ENCODE measurements around the gene ASCL2.

ASCL2 gene

DNA sequence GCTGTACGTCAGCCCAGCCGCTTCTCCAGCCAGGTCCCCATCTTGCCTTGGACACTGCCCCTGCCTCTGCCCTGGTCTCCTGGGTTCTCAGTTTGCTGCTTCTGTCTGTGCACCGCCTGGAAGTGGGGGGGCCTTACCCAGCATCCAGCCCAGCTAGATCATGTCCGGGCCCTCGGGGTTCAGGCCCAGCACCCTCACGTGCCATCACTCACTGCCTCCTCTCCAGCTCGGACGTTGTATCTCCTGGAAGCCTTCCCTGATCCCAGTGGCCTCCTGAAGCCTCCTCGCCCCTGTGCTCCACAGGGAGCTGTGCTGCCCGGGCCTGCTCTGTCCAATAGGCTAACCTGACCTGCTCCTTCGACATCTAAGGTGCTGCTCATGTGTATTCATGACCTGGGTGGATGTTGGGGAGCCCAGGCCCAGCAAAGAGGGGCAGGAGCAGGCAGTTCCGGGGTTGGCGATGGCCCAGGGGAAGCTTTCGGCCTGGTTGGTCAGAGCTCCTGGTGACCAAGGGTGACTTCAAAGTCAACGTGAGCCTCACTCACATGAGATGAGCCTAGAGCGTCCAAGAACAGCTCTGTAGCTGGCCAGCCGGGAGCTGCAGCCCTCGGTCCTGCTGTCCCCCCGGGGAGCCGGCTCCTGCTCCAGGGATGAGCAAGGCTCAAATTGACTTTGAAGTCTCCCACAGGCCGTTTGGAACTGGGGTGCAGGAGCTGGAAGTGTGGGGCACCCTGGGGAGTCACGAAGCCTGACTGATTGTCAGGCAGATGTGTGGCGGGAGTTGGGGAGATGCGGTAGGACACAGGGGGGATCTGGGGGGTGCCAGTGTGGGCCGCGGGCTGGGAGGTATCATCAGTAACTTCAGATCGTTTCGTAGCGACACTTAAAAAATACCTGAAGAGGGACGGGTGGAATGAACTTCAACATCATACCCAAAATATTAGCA, 5.2 kb upstream of the ASCL2 start:
- in situ Hi-C loops (cut with MboI; ENCODE audit: low sequenced_read_pairs), result no loop called here

GRCh38 chr11:2273771-2274170, 3.4 kb upstream of the ASCL2 start:
- in situ Hi-C loops (cut with MboI; ENCODE audit: low sequenced_read_pairs), result no loop called here

- in situ Hi-C loops (cut with MboI; ENCODE audit: low sequenced_read_pairs), result no loop called here
These were observed 2.9 kb upstream of the ASCL2 start for GRCh38 chr11:2273311-2273710.

GRCh38 chr11:2272946-2273280, 2.5 kb upstream of the ASCL2 start:
- in situ Hi-C loops (cut with MboI; ENCODE audit: low sequenced_read_pairs), result no loop called here

GRCh38 chr11:2272228-2272945, 2.0 kb upstream of the ASCL2 start:
- in situ Hi-C loops (cut with MboI; ENCODE audit: low sequenced_read_pairs), result no loop called here

DNA sequence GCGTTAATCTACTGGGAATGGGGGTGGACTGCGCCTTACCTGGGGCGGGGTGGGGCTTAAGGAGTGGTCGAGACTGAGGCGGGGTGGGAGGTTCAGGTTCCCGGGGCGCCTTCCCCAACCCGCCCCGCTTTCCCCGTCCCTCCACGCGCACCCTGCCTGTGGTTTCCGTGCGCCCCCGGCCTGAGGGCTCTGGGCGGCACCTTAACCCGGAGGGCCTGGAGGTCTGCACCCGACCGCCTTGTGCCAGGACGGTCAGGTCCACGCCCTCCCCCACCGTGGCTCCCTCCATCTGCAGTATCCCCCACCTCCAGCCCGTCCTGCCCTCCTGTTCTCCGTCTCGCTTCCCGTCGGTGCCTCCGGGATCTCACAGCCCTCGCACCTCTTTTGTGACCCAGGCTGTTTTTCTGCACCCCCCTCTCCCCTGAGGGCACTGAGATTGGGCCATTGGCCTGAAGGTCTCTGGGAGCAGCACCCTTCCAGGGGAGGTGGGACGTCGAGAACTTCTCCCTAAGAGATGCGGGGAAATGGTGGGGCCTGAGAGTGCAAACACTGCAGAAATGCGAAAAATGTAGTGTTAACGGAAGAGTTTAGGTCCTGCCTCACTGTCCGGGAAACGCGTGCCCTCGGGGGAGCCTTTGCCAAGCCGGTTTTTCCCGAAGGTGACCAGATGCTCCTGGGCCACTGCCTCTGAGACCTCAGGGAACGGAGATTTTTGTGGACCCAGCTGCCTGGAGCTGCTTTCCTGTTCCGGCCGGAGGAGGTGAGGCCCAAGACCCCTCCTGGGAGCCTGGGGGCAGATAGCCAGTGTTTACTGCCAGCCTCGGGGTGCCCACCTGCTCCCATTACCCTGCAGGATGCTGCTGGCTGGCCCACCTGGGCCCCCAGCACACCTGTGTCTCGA, 1.2 kb upstream of the ASCL2 start:
- in situ Hi-C loops (cut with MboI; ENCODE audit: low sequenced_read_pairs), result no loop called here

- in situ Hi-C loops (cut with MboI; ENCODE audit: low sequenced_read_pairs), result no loop called here
These were observed 614 bp upstream of the ASCL2 start for GRCh38 chr11:2271077-2271326.

DNA sequence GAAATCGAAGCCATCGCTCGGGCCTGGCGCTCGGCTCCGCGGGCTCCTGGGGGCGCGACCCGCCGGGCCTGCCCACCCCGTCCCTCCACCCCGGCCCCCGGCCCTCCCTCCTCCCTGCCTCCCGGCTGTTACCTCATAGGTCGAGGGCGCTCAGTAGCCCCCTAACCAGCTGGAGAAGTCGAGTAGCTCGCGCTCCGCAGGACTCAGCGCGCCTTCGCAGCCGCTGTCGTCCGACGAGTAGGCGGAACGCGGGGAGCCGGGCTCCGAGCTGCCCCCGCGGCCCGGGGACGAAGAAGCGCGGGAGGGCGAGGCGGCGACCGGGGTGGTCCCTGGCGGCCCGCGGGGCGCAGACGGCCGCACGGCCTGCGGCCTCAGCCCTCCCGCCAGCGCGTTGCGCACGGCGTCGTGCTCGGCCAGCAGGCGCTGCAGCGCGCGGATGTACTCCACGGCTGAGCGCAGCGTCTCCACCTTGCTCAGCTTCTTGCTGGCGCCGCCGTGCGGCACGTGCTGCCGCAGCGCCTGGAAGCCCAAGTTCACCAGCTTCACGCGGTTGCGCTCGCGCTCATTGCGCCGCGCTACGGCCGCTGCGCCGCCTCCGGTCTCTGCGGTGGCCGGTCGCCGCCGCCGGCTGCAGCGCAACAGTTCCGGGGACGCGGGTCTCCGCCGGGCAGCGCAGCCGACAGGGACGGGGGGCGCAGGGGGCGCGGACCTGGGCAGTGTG, 627 bp downstream of the ASCL2 start:
- in situ Hi-C loops (cut with MboI; ENCODE audit: low sequenced_read_pairs), result no loop called here

DNA sequence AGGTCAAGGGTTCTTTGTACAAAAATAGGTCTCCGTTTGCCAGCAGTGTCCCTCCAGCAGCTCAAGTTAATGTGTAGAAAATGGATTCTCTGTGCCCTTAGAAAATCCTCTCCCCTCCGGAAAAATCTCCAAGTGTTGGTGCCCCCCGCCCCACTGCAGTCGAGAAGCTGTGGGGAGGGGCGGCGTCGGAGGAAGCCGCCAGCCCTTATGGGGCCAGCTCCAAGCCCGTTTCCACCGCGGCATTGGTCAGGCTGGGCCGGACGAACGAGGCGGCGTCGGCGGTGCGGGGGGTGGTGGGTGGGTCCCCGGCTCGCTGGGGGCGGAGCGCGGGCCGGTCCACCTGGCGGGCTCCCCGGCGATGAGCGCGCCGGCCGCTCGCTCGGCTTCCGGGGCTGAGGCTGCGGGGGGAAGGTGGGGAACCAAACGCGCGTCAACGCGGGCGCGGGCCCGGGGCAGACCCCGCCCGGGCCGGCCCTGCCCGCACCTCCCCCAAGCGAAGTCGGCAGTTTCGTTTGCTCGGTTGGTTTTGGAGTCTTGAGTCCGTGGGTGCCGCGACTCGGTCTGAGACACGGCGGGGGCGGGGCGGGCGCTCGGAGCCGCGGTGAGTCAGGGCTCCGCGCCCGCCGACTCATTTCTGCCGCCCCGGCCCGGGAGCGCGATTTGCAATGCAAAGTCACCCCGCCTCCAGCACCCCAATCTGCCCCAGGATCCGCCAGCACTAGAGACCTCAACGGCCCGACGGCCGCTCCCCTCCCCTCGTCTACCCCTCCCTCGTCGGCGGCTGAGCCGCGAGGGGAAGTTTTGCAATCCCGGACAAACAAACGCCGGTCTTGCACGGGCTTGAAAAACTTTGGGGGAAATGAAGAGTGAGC, 1.4 kb downstream of the ASCL2 start:
- in situ Hi-C loops (cut with MboI; ENCODE audit: low sequenced_read_pairs), result no loop called here

DNA sequence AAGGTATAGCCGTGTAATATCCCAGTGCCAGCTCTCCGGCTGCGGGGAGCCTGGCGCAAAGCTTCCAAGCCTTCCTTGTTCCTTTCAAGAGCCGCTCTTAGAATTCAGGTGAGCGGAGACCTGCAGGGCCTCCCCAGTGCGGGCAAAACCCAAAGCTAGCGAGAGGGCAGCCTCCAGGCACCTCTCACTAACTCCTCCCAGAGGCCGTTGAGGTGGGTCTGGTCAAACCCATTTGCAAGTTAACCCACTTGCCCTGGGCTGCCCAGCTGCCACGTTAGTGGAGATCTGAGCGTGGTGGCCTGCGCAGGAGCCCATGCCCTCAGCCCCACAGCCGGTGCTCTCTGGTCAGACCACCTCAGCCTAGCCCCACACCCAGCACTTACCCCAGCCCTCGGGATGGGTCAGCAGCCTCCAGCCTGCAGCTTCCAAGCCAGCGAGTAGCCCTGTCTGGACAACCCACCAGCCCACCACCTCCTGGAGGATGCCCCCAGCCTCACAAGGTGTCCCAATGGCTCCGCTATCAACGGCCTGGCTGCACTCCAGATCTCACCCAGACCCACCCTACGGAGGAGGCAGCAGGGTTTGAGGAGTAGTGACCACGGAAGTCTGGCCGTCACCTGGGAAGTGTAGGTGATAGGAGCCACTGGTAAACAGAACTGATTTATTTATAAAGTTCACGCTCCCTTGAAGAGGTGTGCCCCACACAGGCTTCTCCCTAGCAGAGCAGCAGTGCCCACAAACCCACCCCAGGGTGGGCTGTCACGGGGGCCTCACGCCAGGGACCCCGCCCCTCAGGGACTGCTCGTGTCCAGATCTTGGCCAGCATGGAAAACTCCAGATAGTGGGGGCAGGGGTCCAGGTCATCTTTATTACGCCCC, 2.3 kb downstream of the ASCL2 start:
- in situ Hi-C loops (cut with MboI; ENCODE audit: low sequenced_read_pairs), result no loop called here

GRCh38 chr11:2267306-2267850, 3.0 kb downstream of the ASCL2 start:
- in situ Hi-C loops (cut with MboI; ENCODE audit: low sequenced_read_pairs), result no loop called here

- in situ Hi-C loops (cut with MboI; ENCODE audit: low sequenced_read_pairs), result no loop called here
These were observed 3.6 kb downstream of the ASCL2 start for GRCh38 chr11:2266586-2267305.

- in situ Hi-C loops (cut with MboI; ENCODE audit: low sequenced_read_pairs), result no loop called here
These were observed 4.4 kb downstream of the ASCL2 start for GRCh38 chr11:2265854-2266585.

DNA sequence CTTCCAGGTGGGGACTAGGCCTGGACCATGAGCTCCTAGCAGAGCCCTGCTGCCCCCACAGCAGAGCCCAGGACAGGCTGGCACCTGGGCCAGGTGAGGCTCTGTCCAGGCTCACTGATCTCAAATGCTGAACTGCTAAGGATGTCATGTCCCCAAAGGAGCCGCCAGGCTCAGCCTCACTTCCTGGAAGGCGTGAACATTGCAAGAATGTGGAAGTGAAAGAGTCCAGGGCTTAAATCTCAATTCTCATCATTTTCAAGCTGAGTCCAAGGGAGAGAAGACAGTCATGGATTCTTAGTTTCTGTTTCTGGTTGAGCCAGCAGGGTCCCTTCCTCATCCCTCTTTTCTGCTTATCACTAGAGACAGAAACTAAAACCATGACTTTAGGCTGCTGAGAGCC, 5.0 kb downstream of the ASCL2 start:
- in situ Hi-C loops (cut with MboI; ENCODE audit: low sequenced_read_pairs), result no loop called here

DNA sequence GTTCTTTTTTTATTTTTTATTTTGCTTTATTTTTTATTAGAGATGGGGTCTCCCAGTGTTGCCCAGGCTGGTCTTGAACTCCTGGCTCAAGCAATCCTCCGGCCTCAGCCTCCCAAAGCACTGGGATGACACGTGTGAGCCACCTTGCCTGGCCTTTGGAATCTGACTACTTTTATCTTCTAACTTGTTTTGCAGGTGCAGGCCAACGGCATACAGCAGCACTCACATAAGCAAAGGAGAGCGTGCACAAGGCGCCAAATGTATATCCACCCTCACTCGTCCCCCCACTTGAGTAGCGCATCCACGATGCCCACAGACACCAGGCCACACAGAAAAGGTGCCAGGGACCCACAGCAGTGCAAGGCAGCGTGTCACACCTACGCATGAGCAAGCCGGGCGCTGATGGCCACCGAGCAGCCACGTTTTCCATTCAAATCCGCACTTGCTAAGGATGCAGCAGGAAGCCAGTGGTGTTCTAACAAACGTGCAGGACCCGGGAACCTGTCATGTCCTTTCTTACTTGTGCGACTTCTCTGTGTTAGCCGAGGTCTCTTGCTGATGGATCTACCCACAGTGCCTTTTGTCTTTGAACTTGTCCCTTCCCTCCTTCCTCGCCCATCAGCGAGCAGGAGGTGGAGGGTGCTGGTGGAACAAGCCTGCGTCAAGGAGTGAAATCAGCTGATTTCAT, 5.9 kb downstream of the ASCL2 start:
- in situ Hi-C loops (cut with MboI; ENCODE audit: low sequenced_read_pairs), result no loop called here

DNA sequence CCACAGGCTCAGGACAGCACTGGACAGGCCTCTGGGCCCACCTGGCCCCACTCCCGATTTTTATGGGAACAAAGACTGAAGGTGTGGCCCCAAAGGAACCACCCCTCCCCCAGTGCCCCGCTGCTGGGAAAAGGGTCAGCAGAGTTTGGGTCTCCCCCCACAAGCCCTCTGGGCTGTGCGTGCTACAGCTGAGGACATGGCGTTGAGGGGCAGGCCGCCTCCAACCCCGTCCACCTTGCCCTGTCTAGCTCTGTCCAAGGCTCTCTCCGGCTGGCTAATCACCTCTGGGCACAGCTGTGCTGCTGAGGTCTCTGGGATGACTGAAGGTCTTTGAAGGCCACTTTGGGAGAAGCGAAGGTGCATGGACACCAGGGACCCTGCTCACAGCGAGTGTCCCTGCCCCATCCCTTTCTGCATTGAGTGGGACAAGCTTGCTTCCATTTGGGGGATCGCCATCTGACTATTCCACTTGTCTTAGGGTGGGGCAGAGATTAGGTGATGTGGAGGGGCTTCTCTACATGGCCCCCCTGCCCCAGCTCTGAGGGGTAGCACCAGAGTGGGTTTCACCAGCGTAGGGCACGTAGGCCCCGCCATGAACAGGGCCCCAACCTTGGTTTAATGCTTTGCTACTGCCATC, 6.5 kb downstream of the ASCL2 start:
- in situ Hi-C loops (cut with MboI; ENCODE audit: low sequenced_read_pairs), result no loop called here

All from HL-60/S4 treated with phorbol 12-myristate 13-acetate at 8.2 ng/mL for 4 days and 3 days (cell line).